HS-27A (cell line): Measurements from ENCODE around the gene IL32.

Experiments
- DNase-seq: peaks from one replicate; pipeline ENCODE4 v3.0.0-alpha.2; 2012; ENCODE audit warnings: low read depth, missing footprints

IL32 gene

GRCh38 chr16:3027983-3028715 is 37.3 kb upstream of the IL32 start:
- no peak for DNase-seq

DNA sequence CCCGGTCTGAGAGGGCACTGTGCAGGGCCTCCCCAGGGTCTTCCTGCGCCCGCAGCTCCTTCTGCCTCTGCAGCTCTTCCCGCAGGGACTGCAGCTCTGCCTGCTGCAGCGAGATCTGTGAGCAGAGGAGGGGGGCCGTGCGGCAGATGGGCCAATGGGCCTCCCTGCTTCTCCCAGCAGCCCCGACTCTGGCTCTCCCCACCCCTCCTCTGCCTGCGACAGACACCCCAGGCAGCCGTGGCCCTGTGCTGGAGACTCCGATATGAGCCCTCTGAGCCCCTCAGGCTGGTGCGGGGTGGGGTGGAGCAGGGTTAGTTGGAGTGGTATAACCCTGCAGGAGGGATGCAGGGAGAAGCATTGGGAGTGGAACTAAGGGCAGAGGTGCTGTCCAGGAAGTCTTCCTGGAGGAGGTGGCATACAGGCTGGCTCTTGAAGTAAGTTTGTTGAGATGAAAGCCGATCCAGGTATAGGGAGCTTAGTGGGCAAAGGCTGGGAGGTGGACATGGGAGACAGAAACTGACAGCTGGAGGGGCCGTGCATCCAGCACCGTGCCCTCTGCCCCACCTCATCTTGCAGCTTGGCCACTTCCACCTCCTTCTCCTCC is 36.6 kb upstream of the IL32 start:
- DNase-seq = no peak

DNA sequence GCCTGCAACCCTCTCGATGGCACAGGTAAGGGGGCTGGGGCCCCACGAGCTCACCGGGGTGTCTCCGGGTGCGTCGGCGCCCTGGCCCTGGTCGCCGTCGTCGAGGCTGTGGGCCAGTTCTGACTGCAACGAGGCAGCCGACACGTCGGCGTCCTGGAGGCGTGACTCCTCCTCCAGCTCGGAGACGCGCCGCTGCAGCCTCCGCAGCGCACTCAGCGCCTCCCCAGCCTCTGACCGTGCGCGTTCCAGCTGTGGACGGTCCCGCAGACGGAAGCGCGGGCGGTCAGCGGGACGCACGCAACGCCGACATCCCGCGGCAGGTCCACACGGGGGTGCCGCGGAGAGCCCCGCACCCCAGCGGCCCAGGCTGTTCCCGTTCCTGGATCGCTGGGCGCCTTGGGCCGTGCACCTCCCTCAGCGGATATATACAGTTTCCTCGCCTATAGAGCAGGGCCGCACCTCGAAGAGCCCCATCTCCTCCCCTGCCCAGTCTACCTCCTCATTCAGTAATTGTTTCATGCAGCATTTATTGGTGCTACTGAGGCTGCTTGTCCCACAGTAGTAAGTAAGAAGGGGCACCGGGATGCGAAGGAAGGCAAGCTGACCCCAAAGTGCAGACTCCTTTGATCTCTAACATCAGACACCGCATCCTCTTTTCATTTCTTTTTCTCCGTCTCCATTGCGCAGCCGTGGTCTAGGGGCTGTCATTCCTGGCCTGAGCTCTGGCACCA is 35.8 kb upstream of the IL32 start:
- no peak for DNase-seq

DNA sequence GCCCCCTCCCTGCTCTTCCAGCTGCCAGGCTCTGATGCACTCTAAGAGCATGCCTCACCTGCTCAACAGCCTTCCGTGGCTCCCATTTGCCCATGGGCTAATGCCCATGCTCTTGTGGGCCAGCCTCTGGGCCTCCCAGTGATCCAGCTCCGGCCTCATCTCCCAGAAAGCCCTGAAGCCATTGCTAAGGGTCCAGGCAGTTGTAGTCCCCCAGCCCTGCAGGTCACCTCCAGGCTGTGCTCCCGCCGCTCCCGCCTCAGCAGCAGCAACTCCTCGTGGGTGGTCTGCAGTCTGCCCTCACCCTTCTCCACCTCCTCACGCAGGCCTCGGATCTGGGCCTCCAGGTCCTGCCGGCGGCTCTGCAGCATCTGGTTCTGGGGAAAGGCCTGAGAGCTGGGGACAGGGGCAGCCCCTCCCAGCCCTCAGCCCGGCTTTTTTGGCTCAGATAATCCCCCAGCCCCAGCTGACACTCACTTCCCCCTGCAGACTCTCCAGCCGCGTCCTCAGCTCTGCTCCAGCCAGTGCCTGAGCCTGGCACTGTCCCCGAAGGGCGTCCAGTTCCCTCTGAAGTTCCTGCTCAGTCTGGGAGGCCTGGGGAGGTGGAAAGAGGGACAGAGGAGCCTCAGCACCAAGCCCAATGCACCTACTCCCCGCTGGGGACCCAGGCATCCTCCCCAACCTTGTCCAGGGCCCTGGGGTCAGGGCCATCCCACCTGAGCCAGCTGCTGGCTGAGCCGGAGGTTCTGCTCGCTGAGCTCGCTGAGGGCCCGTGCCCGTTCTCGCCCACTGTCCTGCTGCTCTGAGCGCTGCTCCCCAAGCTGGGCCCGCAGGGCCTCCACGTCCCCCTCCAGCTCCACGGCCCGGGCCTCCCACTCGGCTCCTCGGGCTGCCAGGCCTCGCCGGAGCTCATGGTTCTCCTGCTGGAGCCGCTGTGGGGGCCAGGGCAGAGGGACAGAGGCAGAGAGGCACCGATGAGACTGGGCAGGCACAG is 34.9 kb upstream of the IL32 start:
- no peak for DNase-seq

- no peak for DNase-seq
These were observed 32.8 kb upstream of the IL32 start for GRCh38 chr16:3032624-3033023.

- DNase-seq = no peak
These were observed 30.0 kb upstream of the IL32 start for GRCh38 chr16:3035289-3035971.

- no peak for DNase-seq
These were observed 29.3 kb upstream of the IL32 start for GRCh38 chr16:3035972-3036725.

DNA sequence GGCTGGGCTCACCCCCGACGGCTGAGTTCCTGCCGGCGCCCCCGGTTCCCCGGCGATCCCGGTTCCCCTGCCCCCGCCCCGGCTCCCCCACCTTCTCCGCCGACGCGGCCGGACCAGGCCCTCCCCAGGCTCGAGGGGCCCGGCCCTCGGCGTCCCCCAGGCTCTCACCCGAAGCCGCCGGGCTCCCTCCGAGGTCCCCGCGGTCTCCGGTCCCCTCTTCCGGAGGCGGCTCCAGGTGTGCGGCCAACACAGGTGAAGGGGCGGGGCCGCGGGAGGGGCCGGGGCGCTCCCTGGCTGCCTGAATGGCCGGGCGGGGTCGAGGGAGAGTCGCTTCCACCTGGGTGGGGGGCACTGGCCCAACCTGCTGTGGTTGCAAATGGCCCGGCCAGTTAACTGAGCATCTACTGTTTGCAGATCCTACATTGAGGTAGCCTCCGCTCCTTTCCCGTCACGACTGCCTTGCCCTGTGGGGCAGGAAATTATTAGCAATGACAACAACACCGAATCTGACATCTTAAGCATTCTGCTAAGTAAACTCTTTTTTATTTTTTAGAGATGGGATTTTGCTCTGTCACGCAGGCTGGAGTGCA is 28.6 kb upstream of the IL32 start, which contains the start of gene BICDL2:
TSS of gene BICDL2 (minus strand) at position 219 of the 590 bp plus-strand sequence. CDS start 1,448 bp downstream, outside the sequence.
- DNase-seq = no peak

- no peak for DNase-seq
These were observed 27.2 kb upstream of the IL32 start for GRCh38 chr16:3038256-3038655.

GRCh38 chr16:3038896-3039295 is 26.5 kb upstream of the IL32 start:
- no peak for DNase-seq

- DNase-seq = no peak
These were observed 23.1 kb upstream of the IL32 start for GRCh38 chr16:3042376-3042775.

DNA sequence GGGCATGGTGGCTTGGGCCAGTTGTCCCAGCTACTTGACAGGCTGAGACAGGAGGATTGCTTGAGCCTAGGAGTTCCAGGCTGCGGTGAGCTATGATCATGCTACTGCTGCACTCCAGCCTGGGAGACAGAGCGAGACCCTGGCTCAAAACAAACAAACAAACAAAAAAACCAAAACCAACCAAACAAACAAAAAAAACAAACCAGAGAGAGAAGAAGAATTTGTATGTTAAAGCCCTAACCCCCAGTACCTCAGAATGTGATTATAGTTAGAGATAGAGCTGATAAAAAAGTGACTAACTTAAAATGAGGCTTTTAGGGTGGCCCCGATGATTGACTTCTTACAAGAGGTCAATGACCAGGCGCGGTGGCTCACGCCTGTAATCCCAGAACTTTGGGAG is 20.7 kb upstream of the IL32 start:
- DNase-seq = no peak

DNA sequence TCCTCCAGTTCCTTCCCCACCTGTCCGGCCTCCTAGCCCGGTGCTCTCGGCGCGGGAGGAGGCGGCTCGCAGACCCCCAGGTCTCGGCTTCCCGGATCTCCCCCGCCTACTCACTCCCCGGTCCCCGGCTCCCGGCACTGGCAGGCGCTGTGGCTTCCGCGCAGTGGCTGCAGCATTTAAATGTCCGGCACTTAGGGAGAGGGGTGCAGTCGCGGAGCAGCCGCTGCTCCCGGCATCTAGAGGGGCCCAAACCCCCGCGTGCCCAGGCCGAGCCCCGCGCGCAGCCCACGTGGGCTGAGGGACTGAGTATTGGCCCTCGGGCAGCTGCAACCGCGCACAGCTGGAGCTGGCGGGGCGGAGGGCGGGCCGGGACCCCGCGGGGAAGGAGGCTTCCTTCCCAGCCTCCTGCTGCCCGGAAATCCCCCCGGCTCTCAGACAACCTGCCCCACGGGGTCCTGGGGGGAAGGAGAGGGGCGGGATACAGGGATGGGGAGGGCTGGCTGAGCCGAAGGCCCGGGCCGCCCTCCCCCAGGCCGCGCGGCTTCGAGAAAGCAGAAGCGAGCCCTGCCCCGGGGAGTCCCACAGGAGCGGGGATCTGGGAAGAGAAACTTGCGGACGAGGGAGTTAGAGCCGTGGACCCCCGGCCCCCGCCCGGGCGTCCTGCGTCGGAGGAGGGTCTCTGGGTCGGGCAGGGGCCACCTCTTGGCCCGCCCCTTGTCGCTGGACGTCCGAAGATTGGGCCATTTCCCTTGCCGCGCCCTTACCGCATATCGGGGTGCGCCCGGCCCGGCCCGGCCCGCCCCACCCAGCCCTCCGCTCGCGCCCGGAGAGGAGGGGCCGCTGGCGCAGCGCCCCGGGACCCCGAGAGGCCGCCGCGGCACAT is 19.4 kb upstream of the IL32 start, which contains the start of gene MMP25:
TSS of gene MMP25 (plus strand) at position 804 of the 883 bp plus-strand sequence. CDS start 357 bp downstream, outside the sequence.
- DNase-seq = no peak

DNA sequence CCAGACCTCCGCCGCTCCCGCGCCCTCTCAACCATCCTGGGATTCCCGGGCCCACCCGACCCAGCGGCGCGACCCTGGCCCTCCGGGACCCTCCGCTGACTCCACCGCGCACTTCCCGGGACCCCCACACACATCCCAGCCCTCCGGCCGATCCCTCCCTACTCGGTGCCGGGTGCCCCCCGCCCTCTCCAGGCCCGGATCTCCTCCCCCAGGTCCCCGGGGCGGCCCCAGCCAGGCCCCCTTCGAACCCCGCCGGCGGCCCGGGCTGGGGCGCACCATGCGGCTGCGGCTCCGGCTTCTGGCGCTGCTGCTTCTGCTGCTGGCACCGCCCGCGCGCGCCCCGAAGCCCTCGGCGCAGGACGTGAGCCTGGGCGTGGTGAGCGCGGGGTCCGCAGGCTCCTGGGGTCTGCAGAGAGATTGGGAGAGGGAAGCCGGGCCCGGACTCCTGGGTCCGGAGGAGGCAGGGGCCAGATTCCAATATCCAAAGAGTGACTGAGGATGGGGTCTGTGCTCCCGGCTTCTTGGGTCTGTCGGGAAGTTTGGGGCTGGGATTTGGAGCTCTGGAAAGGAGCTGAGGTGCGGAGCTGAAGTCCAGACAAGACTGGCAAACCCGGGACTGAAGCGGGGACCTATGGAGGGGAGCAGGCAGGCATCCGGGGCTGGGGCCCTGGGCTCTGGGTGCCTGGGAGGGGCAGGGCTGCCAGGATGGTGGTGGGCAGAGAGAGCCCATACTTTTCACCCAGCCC is 18.6 kb upstream of the IL32 start:
- no peak for DNase-seq

GRCh38 chr16:3047387-3047720 is 18.1 kb upstream of the IL32 start:
- no peak for DNase-seq

DNA sequence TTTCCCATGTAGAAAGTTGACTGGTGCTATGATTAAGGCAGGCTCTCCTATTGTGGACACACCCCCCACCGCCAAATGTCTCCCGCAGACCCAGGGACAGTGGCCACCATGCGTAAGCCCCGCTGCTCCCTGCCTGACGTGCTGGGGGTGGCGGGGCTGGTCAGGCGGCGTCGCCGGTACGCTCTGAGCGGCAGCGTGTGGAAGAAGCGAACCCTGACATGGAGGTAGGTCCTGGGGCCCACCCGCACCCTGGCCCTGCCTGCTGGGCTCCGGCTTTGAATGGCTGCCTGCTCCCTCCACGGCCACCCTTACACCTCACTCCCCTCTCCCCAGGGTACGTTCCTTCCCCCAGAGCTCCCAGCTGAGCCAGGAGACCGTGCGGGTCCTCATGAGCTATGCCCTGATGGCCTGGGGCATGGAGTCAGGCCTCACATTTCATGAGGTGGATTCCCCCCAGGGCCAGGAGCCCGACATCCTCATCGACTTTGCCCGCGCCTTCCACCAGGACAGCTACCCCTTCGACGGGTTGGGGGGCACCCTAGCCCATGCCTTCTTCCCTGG is 15.4 kb upstream of the IL32 start:
- DNase-seq = no peak

DNA sequence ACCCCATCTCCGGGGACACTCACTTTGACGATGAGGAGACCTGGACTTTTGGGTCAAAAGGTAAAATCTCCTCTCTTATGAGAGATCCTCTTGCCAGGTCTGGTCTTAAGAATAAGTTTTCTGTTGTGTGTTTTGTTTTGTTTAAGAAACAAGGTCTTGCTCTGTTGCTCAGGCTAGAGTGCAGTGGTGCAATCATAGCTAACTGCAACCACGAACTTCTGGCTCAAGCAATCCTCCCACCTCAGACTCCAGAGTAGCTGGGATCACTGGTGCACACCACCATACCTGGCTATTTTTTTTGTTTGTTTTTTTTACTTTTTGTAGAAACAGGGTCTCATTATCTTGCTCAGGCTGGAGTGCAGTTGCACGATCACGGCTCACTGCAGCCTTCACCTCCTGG is 15.0 kb upstream of the IL32 start:
- no peak for DNase-seq

DNA sequence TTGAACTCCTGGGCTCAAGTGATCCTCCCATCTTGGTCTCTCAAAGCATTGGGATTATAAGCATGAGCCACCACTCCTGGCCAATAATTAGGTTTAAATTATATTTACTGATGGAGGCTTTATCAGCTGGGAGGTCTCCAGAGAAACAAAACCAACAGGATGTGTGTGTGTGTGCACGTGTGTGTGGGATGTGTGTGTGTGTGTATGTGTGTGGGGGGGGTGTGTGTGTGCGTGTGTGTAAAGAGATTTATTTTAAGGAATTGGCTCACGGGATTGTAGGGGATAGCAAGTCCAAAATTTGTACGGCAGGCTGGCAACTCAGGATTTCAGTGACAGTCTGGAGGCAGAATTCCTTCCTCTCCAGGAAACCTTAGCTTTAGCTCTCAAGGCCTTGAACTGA is 14.4 kb upstream of the IL32 start:
- no peak for DNase-seq
